Sigmoid colon (tissue), 7 donors: Measurements from ENCODE around the gene DYRK1A. TPM values are rescaled to one million over a fixed set of nuclear protein-coding genes. Genes with fewer than 3 reads are reported as not detected.

ENCODE experiments used
- DNase-seq: peaks from one replicate; pipeline ENCODE4 v3.0.0-alpha.2; 2019
- H3K27ac ChIP-seq, 4 donors: fragments of 200-600 bp; sonication (generic); one replicate each; pipeline ENCODE4 v1.5.1; 2016 to 2019; ENCODE audit warnings: mild to moderate bottlenecking in 1 of 4
- H3K27me3 ChIP-seq, 3 donors: fragments of 200-600 bp; sonication (generic); one replicate each; pipeline ENCODE4 v1.5.1; 2019; ENCODE audit warnings: mild to moderate bottlenecking in 1 of 3
- H3K36me3 ChIP-seq, 4 donors: fragments of 200-600 bp; sonication (generic); one replicate each; pipeline ENCODE4 v1.5.1; 2016 to 2019
- H3K4me1 ChIP-seq, 4 donors: fragments of 200-600 bp; sonication (generic); one replicate each; pipeline ENCODE4 v1.5.1; 2017 to 2019
- H3K4me3 ChIP-seq, 4 donors: fragments of 200-600 bp; sonication (generic); one replicate each; pipeline ENCODE4 v1.5.1; 2017 to 2019; ENCODE audit warnings: mild to moderate bottlenecking in 2 of 4, moderate library complexity in 1 of 4
- H3K9me3 ChIP-seq, 4 donors: fragments of 200-600 bp in 3 of 4; sonication (generic) in 3 of 4; one replicate each; pipeline versions ENCODE4 v1.5.1 to v1.6.1; 2013 to 2019
- EP300 ChIP-seq, 4 donors: sonication (generic); formaldehyde crosslinking; IDR thresholded peaks; one replicate each; pipeline ENCODE4 v1.6.1; 2017; ENCODE audit warnings: antibody characterized with exemption in 4 of 4
- POLR2A ChIP-seq, 2 donors: fragments of 450-650 bp; IDR thresholded peaks; one replicate each; pipeline ENCODE4 v1.6.1; 2016; ENCODE audit warnings: antibody characterized with exemption in 2 of 2, mild to moderate bottlenecking in 2 of 2, moderate library complexity in 2 of 2
- POLR2AphosphoS5 ChIP-seq, 4 donors: sonication (generic); formaldehyde crosslinking; IDR thresholded peaks; one replicate each; pipeline ENCODE4 v1.6.1; 2017; ENCODE audit warnings: antibody characterized with exemption in 4 of 4
- WGBS, 2 donors: extraction: QIAGEN DNeasy Blood & Tissue Kit; methylation state at CpG; one replicate each; pipeline ENCODE4 v1.1.7; 2013; 5-methylcytosine and 5-hydroxymethylcytosine counted together
- intact Hi-C: fragments of 100-400 bp; cut with DNase I; formaldehyde crosslinking; loops from one replicate; pipeline ENCODE4 v1.15.1; 2023
- polyA plus RNA-seq, 3 donors: library from polyadenylated mRNA; stranded (reverse); fragments of 200-250 nt; gene quantifications; one replicate each; pipeline ENCODE4 v1.2.3, GENCODE V29; 2013
- total RNA-seq, 4 donors: library from RNA; depleted of rRNA; stranded (reverse); fragments of >200 nt; gene quantifications; one replicate each; pipeline ENCODE4 v1.1.0, GENCODE V29; 2016
- TF ChIP-seq, protein P1 (sequence below), 4 experiments: fragments of 450-650 bp in 3 of 4; fragments of 200-600 bp in 1 of 4; IDR thresholded peaks; one replicate each; pipeline ENCODE4 v1.5.1; 2016 to 2019; ENCODE audit warnings: antibody characterized with exemption in 4 of 4, mild to moderate bottlenecking in 3 of 4, moderate library complexity in 2 of 4
- donor health status: healthy with polysubstance abuse.
- donor health status: Bipolar disorder and iron deficiency.
- donor health status: healthy.

Gene DYRK1A
- total and polyA plus RNA-seq, 7 donors = 11.4 to 74.1 (median 62.9) TPM

- intact Hi-C loops = no loop called here
- no peak overlapping the region for H3K4me3 ChIP-seq
- no peaks in the 10 kb centered on the region for H3K9me3 ChIP-seq
- peaks cover 0 to under 1% (median 0%) of the 10 kb centered on the region in 4 donors for H3K4me1 ChIP-seq
- no peak for TF ChIP-seq POLR2AphosphoS5 (IDR thresholded peaks at IDR 0.05)
- no peak for TF ChIP-seq POLR2A (IDR thresholded peaks at IDR 0.05)
- TF ChIP-seq, protein P1, sequence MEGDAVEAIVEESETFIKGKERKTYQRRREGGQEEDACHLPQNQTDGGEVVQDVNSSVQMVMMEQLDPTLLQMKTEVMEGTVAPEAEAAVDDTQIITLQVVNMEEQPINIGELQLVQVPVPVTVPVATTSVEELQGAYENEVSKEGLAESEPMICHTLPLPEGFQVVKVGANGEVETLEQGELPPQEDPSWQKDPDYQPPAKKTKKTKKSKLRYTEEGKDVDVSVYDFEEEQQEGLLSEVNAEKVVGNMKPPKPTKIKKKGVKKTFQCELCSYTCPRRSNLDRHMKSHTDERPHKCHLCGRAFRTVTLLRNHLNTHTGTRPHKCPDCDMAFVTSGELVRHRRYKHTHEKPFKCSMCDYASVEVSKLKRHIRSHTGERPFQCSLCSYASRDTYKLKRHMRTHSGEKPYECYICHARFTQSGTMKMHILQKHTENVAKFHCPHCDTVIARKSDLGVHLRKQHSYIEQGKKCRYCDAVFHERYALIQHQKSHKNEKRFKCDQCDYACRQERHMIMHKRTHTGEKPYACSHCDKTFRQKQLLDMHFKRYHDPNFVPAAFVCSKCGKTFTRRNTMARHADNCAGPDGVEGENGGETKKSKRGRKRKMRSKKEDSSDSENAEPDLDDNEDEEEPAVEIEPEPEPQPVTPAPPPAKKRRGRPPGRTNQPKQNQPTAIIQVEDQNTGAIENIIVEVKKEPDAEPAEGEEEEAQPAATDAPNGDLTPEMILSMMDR (IDR thresholded peaks at IDR 0.05) = no peak
- no peak for TF ChIP-seq EP300 (IDR thresholded peaks at IDR 0.05)
- 71 to 77% methylated on average over 8 of the region's 8 CpGs for WGBS, 2 donors
- H3K27me3 ChIP-seq = no peaks in the 10 kb centered on the region
- no peak for DNase-seq
- no peak overlapping the region for H3K27ac ChIP-seq
- no peaks in the 10 kb centered on the region for H3K36me3 ChIP-seq
These were observed 190.8 kb downstream of the DYRK1A start for GRCh38 chr21:37557261-37557950.

DNA sequence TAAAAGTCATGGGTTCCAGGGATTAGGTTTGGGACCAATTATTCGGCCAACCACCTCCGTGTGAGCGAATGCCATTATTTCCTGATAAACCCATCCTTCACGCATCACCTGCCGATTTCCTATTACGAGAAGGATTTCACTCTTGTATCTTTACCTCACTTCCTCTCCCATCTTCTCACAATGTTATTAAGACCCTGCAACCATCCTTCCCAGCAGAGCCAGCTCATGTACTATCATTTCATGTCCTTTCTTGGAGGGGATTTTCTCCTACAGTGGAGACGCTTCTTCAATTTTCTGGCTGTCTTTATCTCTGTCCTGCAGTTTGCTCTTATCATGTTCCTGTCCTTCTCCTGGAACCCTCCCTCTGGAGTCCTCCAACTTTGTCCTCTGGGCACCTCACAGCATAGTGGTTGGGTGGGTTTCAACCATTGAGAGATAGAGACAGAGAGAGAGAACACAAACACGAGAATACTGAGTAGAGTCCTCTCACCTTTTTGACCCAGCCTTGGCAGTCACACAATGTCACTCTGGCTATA lies 192.2 kb downstream of the DYRK1A start:
- Histone ChIP-seq H3K27me3 (no peaks in the 10 kb centered on the region), H3K9me3 (no peaks in the 10 kb centered on the region), H3K27ac (no peak overlapping the region), H3K36me3 (no peaks in the 10 kb centered on the region), H3K4me3 (no peak overlapping the region), H3K4me1 (peaks cover 0 to 8% (median 5%) of the 10 kb centered on the region in 4 donors)
- DNase-seq = no peak
- 94 to 97% methylated on average over 8 of the region's 8 CpGs for WGBS, 2 donors
- TF ChIP-seq POLR2AphosphoS5 (IDR thresholded peaks at IDR 0.05) = no peak
- TF ChIP-seq, protein P1 (IDR thresholded peaks at IDR 0.05) = no peak
- TF ChIP-seq POLR2A (IDR thresholded peaks at IDR 0.05) = no peak
- intact Hi-C loops = no loop called here

DNA sequence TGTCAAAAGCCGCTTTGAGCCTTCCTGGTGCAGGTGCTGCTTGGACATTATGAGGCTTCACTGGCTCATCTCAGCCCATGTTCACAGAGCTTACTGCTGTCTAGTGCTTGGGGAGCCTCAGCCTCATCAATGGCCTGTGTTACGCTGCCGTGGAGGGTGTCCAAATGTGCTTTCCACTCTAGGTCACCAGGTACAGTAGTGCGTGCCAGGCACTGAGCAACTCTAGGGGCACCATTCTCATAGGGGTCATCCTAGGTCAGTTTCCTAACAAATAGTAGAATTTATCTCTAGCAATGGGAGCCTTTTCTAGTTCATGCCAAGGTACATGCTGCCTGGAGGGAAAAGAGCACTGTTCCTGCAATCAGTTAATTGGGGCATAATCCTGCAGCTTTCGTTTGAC lies 193.8 kb downstream of the DYRK1A start:
- TF ChIP-seq POLR2AphosphoS5 (IDR thresholded peaks at IDR 0.05) (no peak), EP300 (IDR thresholded peaks at IDR 0.05) (no peak)
- Histone ChIP-seq H3K4me3 (no peak overlapping the region), H3K27me3 (no peaks in the 10 kb centered on the region), H3K36me3 (no peaks in the 10 kb centered on the region), H3K4me1 (peaks cover 0 to 22% (median 17%) of the 10 kb centered on the region in 4 donors), H3K27ac (no peak overlapping the region), H3K9me3 (no peaks in the 10 kb centered on the region)
- intact Hi-C loops = loop anchor here (5.0 to 10.0 kb wide), 3 partner anchors 87 to 1624 kb away; partner anchors contain the start of genes PIGP, PSMG1 and TTC3
- no peak for DNase-seq
- WGBS, 2 donors = 93 to 95% methylated on average over 5 of the region's 5 CpGs

DNA sequence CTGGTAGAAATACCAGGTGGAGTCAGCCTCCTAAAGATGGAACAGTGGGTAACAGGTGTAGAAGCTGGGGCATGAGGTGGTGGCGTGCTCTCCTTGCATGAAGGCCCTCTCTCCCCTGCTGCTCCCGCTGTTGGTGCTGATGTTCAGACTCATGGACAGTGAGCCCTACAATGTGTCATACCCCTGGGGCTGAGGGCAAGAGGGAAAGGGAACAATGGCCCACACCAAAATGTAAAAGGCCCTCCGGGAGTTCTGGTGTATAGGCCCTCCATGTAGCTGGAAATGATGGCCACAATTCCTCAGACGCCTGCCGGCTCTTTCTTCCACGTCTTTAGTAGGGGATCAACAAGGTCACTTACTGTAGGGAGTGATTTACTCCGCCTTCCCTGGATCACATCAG lies 194.9 kb downstream of the DYRK1A start:
- H3K27ac ChIP-seq = no peak overlapping the region
- H3K9me3 ChIP-seq = no peaks in the 10 kb centered on the region
- WGBS, 2 donors = 90 to 91% methylated on average over 7 of the region's 7 CpGs
- DNase-seq = no peak
- TF ChIP-seq EP300 (IDR thresholded peaks at IDR 0.05) (no peak), POLR2A (IDR thresholded peaks at IDR 0.05) (no peak), POLR2AphosphoS5 (IDR thresholded peaks at IDR 0.05) (no peak)
- TF ChIP-seq, protein P1 (IDR thresholded peaks at IDR 0.05) = no peak
- no peaks in the 10 kb centered on the region for H3K27me3 ChIP-seq
- no peak overlapping the region for H3K4me3 ChIP-seq
- H3K36me3 ChIP-seq = no peaks in the 10 kb centered on the region
- peaks cover 0 to 26% (median 17%) of the 10 kb centered on the region in 4 donors for H3K4me1 ChIP-seq
- intact Hi-C loops = loop anchor here (5.0 to 10.0 kb wide), 3 partner anchors 86 to 1623 kb away; partner anchors contain the start of genes PIGP, PSMG1 and TTC3
